ENCODE results near the gene SORCS2. TPM values are rescaled to one million over a fixed set of nuclear protein-coding genes. Genes with fewer than 3 reads are reported as not detected.

Gene SORCS2
- total and polyA plus RNA-seq, 2 of the 13 experiments (the other 11 are each of a cell fraction or from before 2014, with no cell fraction given), result 0.82 to 1.0 TPM

DNA sequence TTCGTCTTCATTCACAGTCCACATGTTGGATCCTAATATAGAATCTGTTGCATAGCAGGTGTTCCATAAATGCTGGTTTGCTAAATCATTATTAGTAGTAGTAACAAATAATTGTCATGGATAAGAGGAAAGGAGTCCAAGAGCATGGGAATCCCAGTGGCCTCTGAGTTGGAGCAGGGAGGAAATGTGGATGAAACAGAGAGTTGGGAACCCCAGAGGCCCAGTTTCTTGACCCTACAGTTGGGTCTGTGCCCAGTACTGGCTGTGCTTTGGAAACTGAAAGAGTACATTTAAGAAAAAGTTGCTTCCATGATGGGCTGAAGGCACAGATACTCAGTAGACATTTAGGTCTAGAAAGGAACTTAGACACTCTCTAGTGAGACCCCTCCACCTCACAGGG, 391.8 kb downstream of the SORCS2 start (continued):
- TF ChIP-seq ZNF646 (CRISPR knock-in tag; IDR thresholded peaks at IDR 0.05) (no peak), ELF4 (CRISPR knock-in tag; IDR thresholded peaks at IDR 0.05; ENCODE audit: borderline replicate concordance) (no peak)
- TF ChIP-seq, protein P1, sequence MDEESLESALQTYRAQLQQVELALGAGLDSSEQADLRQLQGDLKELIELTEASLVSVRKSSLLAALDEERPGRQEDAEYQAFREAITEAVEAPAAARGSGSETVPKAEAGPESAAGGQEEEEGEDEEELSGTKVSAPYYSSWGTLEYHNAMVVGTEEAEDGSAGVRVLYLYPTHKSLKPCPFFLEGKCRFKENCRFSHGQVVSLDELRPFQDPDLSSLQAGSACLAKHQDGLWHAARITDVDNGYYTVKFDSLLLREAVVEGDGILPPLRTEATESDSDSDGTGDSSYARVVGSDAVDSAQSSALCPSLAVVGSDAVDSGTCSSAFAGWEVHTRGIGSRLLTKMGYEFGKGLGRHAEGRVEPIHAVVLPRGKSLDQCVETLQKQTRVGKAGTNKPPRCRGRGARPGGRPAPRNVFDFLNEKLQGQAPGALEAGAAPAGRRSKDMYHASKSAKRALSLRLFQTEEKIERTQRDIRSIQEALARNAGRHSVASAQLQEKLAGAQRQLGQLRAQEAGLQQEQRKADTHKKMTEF (CRISPR knock-in tag; IDR thresholded peaks at IDR 0.05), result no peak

DNA sequence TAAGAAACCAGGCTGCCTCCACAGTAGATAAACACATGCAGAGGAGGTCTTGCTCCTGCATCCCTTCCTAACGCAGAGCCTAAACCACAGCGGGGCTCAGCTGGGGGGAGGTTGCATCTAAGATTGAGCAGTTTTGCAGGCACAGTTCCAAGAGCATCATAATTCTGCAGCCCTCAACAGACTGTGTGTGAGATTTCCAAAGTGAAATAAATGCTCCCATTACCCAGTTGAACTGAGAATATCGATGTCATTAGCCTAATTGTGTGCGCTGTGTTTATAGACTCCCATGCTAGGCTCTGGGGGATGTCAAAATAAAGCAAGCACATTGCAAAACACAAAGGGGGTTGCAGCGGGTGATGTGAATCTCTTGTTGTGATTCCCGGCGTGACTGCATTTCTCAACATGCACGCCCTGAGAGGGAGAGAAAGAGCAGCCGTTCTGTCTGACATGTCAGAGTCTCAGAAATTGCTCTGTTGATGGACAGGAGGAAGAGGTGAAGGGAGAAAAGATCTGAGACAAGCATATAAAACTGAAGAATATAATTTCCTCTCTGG, 392.3 kb downstream of the SORCS2 start:
- BruUV-seq (replicated peaks), result no TSS peak
- no peaks in the 10 kb centered on the region for H3K36me3 ChIP-seq (replicated peaks in 1 of 2; ENCODE audit: control insufficient read depth in 1 of 2, insufficient read depth in 2 of 2, low read length in 2 of 2)
- no peak overlapping the region for H3K4me2 ChIP-seq (ENCODE audit: low read depth, low read length)
- ATAC-seq, result no peak
- H3K9ac ChIP-seq (ENCODE audit: insufficient read depth, low read depth, low read length), result no peak overlapping the region
- no peaks in the 10 kb centered on the region for H3K27me3 ChIP-seq (ENCODE audit: control insufficient read depth in 1 of 2, insufficient read depth in 2 of 2, low read length in 2 of 2)
- 59% methylated on average over 8 of the region's 9 CpGs for WGBS (ENCODE audit: low lambda C conversion rate)
- H3K9me3 ChIP-seq (ENCODE audit: low read length), result peaks cover 5% of the 10 kb centered on the region
- ChIA-PET CTCF (ENCODE audit: low intra/inter-chr PET ratio, low total read pairs) (no interaction called here), POLR2A (no interaction called here)
- FAIRE-seq, result no peak
- H3K79me2 ChIP-seq (ENCODE audit: insufficient read depth, low read length), result no peaks in the 10 kb centered on the region
- H4K20me1 ChIP-seq (ENCODE audit: insufficient read depth, low read length), result no peaks in the 10 kb centered on the region
- intact Hi-C loops (cut with micrococcal nuclease; ENCODE audit: unreplicated experiment), result no loop called here
- H2AFZ ChIP-seq (ENCODE audit: low read length), result no peak overlapping the region
- no peak for DNase-seq (ENCODE audit: low spot score)
- no peaks in the 10 kb centered on the region for H3K4me1 ChIP-seq (ENCODE audit: insufficient read depth, low read length)
- in situ Hi-C loops (cut with HindIII; ENCODE audit: extremely low pct_ligation_motif_present, low pct_unique_long_range_greater_than_20kb), result no loop called here
- H3K4me3 ChIP-seq (replicated peaks in 1 of 3; ENCODE audit: insufficient read depth in 1 of 3, low read depth in 2 of 3, low read length in 3 of 3), result no peak overlapping the region
- no peak overlapping the region for H3K27ac ChIP-seq (ENCODE audit: extremely low read length, insufficient read depth, low read length)
- TF ChIP-seq ZNF672 (CRISPR knock-in tag; IDR thresholded peaks at IDR 0.05) (no peak), MED8 (CRISPR knock-in tag; IDR thresholded peaks at IDR 0.05; ENCODE audit: insufficient replicate concordance) (no peak), NFAT5 (CRISPR knock-in tag; IDR thresholded peaks at IDR 0.05) (no peak), JARID2 (CRISPR knock-in tag; IDR thresholded peaks at IDR 0.05; ENCODE audit: insufficient replicate concordance) (no peak), ZMYM2 (CRISPR knock-in tag; IDR thresholded peaks at IDR 0.05) (no peak)
